VCaP (cell line): Measurements from ENCODE around the gene ENAH.
A peak's percentile ranks its signal among the peaks of the same experiment; 100 is the strongest.

Experiments used
- H3K27ac ChIP-seq: fragments of 450-650 bp; 2 replicates; pipeline ENCODE4 v1.5.1; 2017
- CTCF ChIP-seq: fragments of 450-650 bp; conservative IDR thresholded peaks from 2 replicates; pipeline ENCODE4 v1.5.1; 2017; ENCODE audit warnings: mild to moderate bottlenecking, moderate library complexity

Gene ENAH

GRCh38 chr1:225603538-225604354 lies 49.2 kb downstream of the ENAH start:
- no peak for TF ChIP-seq CTCF
- H3K27ac ChIP-seq, result peak overlapping the region; percentile 79

GRCh38 chr1:225602590-225603206 lies 50.2 kb downstream of the ENAH start:
- no peak for TF ChIP-seq CTCF
- H3K27ac ChIP-seq, result peak overlapping the region; percentile 79

- peak overlapping the region; percentile 79 for H3K27ac ChIP-seq
- no peak for TF ChIP-seq CTCF
Measured at GRCh38 chr1:225601902-225602589, 50.9 kb downstream of the ENAH start.

- no peak for TF ChIP-seq CTCF
- H3K27ac ChIP-seq, result no peak overlapping the region
Measured at GRCh38 chr1:225598847-225599246, 54.1 kb downstream of the ENAH start.

GRCh38 chr1:225597926-225598575 lies 54.9 kb downstream of the ENAH start:
- no peak overlapping the region for H3K27ac ChIP-seq
- no peak for TF ChIP-seq CTCF

GRCh38 chr1:225596736-225597135 lies 56.2 kb downstream of the ENAH start:
- H3K27ac ChIP-seq, result no peak overlapping the region
- TF ChIP-seq CTCF, result no peak
